ENCODE results near the gene RAD51.

GRCh38 chr15:40706121-40706520 is 11.1 kb downstream of the RAD51 start:
- TF ChIP-seq POLR2A (IDR thresholded peaks at IDR 0.05; ENCODE audit: low read depth, low read length): no peak
- TF ChIP-seq POLR2AphosphoS5 (IDR thresholded peaks at IDR 0.05; ENCODE audit: low read depth, low read length): no peak
- TF ChIP-seq TAF1 (IDR thresholded peaks at IDR 0.05; ENCODE audit: low read depth, low read length): no peak
- TF ChIP-seq PAX5 (IDR thresholded peaks at IDR 0.05; ENCODE audit: insufficient read depth, low read length, severe bottlenecking): no peak
- no peak for TF ChIP-seq POU2F2 (IDR thresholded peaks at IDR 0.05; ENCODE audit: low read depth, low read length)

Data from GM12891 (cell line).